K562 (cell line): ENCODE data around the gene AFF3. TPM values are rescaled to one million over a fixed set of nuclear protein-coding genes. Genes with fewer than 3 reads are reported as not detected.

ENCODE experiments used
- ATAC-seq: fragments of 200-7000 bp; cut with Tn5 transposase; 3 replicates; pipeline ENCODE4 v1.9.1; 2020; ENCODE audit warnings: moderate library complexity
- BruUV-seq: library from RNA; stranded (reverse); fragments of 400-500 nt; replicated peaks from 2 replicates; lab custom pipeline; 2021; lab: Mats Ljungman, UMichigan
- CTCF ChIA-PET: fragments of 300-600 bp; formaldehyde crosslinking; extraction: SDS; loops from one replicate; lab custom pipeline; 2021; ENCODE audit warnings: low intra/inter-chr PET ratio; lab: Yijun Ruan, JAX
- POLR2A ChIA-PET: fragments of 300-600, 350-650 bp; sonication (Branson Sonifier 250); formaldehyde crosslinking; extraction: SDS; loops from one replicate; lab custom pipeline; 2021; ENCODE audit warnings: antibody characterized with exemption, inconsistent platforms; lab: Yijun Ruan, JAX
- DNase-seq, 4 experiments: peaks; one replicate each; pipeline versions ENCODE4 v3.0.0 to v3.0.0-alpha.2; 2011 to 2018; ENCODE audit warnings: low spot score in 3 of 4, mixed read lengths in 3 of 4; ENCODE audit errors: extremely low read depth in 1 of 4
- FAIRE-seq: peaks from 2 replicates; lab custom pipeline; 2011; peaks lifted over from hg19 to GRCh38; lab: Jason Lieb, UNC
- H2AFZ ChIP-seq: 2 replicates; pipeline ENCODE4 v1.6.0; 2011; ENCODE audit warnings: low read depth, low read length, control low read depth, inconsistent platforms
- H3K27ac ChIP-seq: fragments of 200-600 bp; 3 replicates; pipeline ENCODE4 v1.8.0; 2011; ENCODE audit warnings: low read depth, mild to moderate bottlenecking, control low read depth, inconsistent platforms, low read length, moderate library complexity, mixed read lengths; ENCODE audit errors: extremely low read depth
- H3K27me3 ChIP-seq, 2 experiments: fragments of 300-600 bp in 1 of 2; 2 replicates in 1 of 2; 3 replicates in 1 of 2; pipeline versions ENCODE4 v1.6.0 to v1.8.0; 2011; ENCODE audit warnings: inconsistent platforms in 2 of 2, low read length in 2 of 2, mild to moderate bottlenecking in 1 of 2, mixed read lengths in 1 of 2, moderate library complexity in 1 of 2; ENCODE audit not compliant: control insufficient read depth in 2 of 2, insufficient read depth in 2 of 2
- H3K36me3 ChIP-seq: fragments of 300-600 bp; 3 replicates; pipeline ENCODE4 v1.8.0; 2011; ENCODE audit warnings: mild to moderate bottlenecking, low read length, inconsistent platforms; ENCODE audit not compliant: control insufficient read depth, insufficient read depth
- H3K4me1 ChIP-seq, 2 experiments: fragments of 200-600 bp in 1 of 2; replicated peaks in 1 of 2; 2 replicates in 1 of 2; 3 replicates in 1 of 2; pipeline versions ENCODE4 v1.5.1 to v1.8.0; 2011; ENCODE audit warnings: inconsistent platforms in 2 of 2, low read length in 2 of 2, mild to moderate bottlenecking in 1 of 2, mixed read lengths in 1 of 2, moderate library complexity in 1 of 2; ENCODE audit not compliant: control insufficient read depth in 2 of 2, insufficient read depth in 2 of 2
- H3K4me2 ChIP-seq: 2 replicates; pipeline ENCODE4 v1.6.1; 2011; ENCODE audit warnings: low read length, control low read depth, inconsistent platforms, mixed read lengths; ENCODE audit not compliant: insufficient read depth
- H3K4me3 ChIP-seq: fragments of 200-600 bp; sonication (generic), shearing (Covaris generic); 2 replicates; pipeline ENCODE4 v1.5.1; 2016; ENCODE audit warnings: control low read depth, inconsistent platforms
- H3K79me2 ChIP-seq: fragments of 200-600 bp; 3 replicates; pipeline ENCODE4 v1.8.0; 2011; ENCODE audit warnings: low read length, inconsistent platforms; ENCODE audit not compliant: control insufficient read depth, insufficient read depth
- H3K9ac ChIP-seq, 2 experiments: 2 replicates each; pipeline versions ENCODE4 v1.6.0 to v1.6.1; 2011; ENCODE audit warnings: low read depth in 2 of 2, low read length in 2 of 2, control low read depth in 1 of 2, inconsistent platforms in 1 of 2, mild to moderate bottlenecking in 1 of 2, mixed read lengths in 1 of 2; ENCODE audit not compliant: insufficient read depth in 1 of 2
- H3K9me1 ChIP-seq: one replicate; pipeline ENCODE4 v1.6.0; 2011; ENCODE audit warnings: inconsistent platforms, mild to moderate bottlenecking, low read length, moderate library complexity; ENCODE audit not compliant: control insufficient read depth, insufficient read depth
- H3K9me3 ChIP-seq: replicated peaks from 2 replicates; pipeline ENCODE4 v1.5.1; 2011; ENCODE audit warnings: low read depth, low read length, inconsistent platforms; ENCODE audit not compliant: control insufficient read depth, insufficient read depth
- H4K20me1 ChIP-seq: replicated peaks from 2 replicates; pipeline ENCODE4 v1.6.1; 2011; ENCODE audit warnings: low read length, inconsistent platforms, mixed read lengths; ENCODE audit not compliant: control insufficient read depth, insufficient read depth
- GABPA ChIP-seq: fragments of 200-800 bp; sonication (Bioruptor generic); conservative IDR thresholded peaks from 2 replicates; pipeline ENCODE4 v1.6.1; 2016; ENCODE audit warnings: low read depth, missing genetic modification characterization, missing compliant biosample characterization
- HDGF ChIP-seq: fragments of 450-650 bp; IDR thresholded peaks from 2 replicates; pipeline ENCODE4 v1.6.1; 2016
- KLF13 ChIP-seq: fragments of 450-650 bp; IDR thresholded peaks from 2 replicates; pipeline ENCODE4 v1.6.1; 2016; ENCODE audit warnings: missing genetic modification characterization, low read depth, mild to moderate bottlenecking, missing compliant biosample characterization, moderate library complexity, borderline replicate concordance
- NFE2 ChIP-seq: IDR thresholded peaks from 2 replicates; pipeline ENCODE4 v1.6.1; 2014; ENCODE audit warnings: antibody characterized with exemption, low read depth
- SRSF3 ChIP-seq: fragments of 200-400 bp; formaldehyde crosslinking; IDR thresholded peaks from 2 replicates; pipeline ENCODE4 v1.6.1; 2016; ENCODE audit warnings: mild to moderate bottlenecking, low read length, moderate library complexity; ENCODE audit not compliant: insufficient read depth
- TFAM ChIP-seq: fragments of 250-450 bp; sonication (Bioruptor Pico); conservative IDR thresholded peaks from 2 replicates; pipeline ENCODE4 v1.5.0; 2021; ENCODE audit warnings: mild to moderate bottlenecking, moderate library complexity
- ZBTB17 ChIP-seq: fragments of 450-650 bp; formaldehyde crosslinking; IDR thresholded peaks from 2 replicates; pipeline ENCODE4 v1.4.0; 2020; ENCODE audit warnings: mild to moderate bottlenecking
- ZBTB26 ChIP-seq: fragments of 450-650 bp; formaldehyde crosslinking; IDR thresholded peaks from 2 replicates; pipeline ENCODE4 v1.4.0; 2022; ENCODE audit warnings: missing genetic modification characterization
- ZNF398 ChIP-seq: fragments of 250-450 bp; sonication (Bioruptor Pico); IDR thresholded peaks from 2 replicates; pipeline ENCODE4 v1.8.0; 2021; ENCODE audit warnings: moderate library complexity, mild to moderate bottlenecking, inconsistent platforms
- WGBS: fragments of 100-300 bp; shearing (Covaris generic); methylation state at CpG from one replicate; pipeline ENCODE4 v1.1.6; 2016; ENCODE audit warnings: low coverage, mixed read lengths; ENCODE audit not compliant: insufficient coverage; ENCODE audit errors: missing lambda C conversion rate; 5-methylcytosine and 5-hydroxymethylcytosine counted together
- in situ Hi-C: fragments of 300-500 bp; cut with MboI; formaldehyde crosslinking; loops from 4 replicates; pipeline ENCODE4 v1.15.0; 2018; ENCODE audit warnings: inconsistent platforms, mixed read lengths
- intact Hi-C: fragments of 100-400 bp; cut with micrococcal nuclease; formaldehyde crosslinking; loops from 2 replicates; pipeline ENCODE4 v1.14.2; 2022
- polyA plus RNA-seq, 8 experiments: library from polyadenylated mRNA; depleted of rRNA in 4 of 8; stranded (reverse) in 5 of 8; unstranded in 3 of 8; fragments of >200 nt; fragmentation: Nextera tagmentation in 2 of 8; fragmentation: Illumina TruSeq in 1 of 8; extraction: Ambion mirVana in 2 of 8; extraction: Trizol in 1 of 8; gene quantifications; 2 replicates each; pipeline versions ENCODE4 v1.2.1 to v1.2.3, GENCODE V29; 2011 to 2014; ENCODE audit warnings: inconsistent platforms in 1 of 8, missing spikeins in 1 of 8
- total RNA-seq, 7 experiments: library from RNA; depleted of rRNA in 6 of 7; stranded (reverse); fragments of >200 nt in 6 of 7; fragmentation: Illumina TruSeq in 2 of 7; extraction: Trizol in 2 of 7; gene quantifications; 2 replicates each; pipeline versions ENCODE4 v1.2.1 to v1.2.3, GENCODE V29; 2011 to 2021; ENCODE audit warnings: low replicate concordance in 1 of 7

The AFF3 gene
- total and polyA plus RNA-seq, 9 of the 15 experiments (the other 6 are each of a cell fraction or from before 2014, with no cell fraction given) = 0.02 to 0.11 TPM; not detected in 7

DNA sequence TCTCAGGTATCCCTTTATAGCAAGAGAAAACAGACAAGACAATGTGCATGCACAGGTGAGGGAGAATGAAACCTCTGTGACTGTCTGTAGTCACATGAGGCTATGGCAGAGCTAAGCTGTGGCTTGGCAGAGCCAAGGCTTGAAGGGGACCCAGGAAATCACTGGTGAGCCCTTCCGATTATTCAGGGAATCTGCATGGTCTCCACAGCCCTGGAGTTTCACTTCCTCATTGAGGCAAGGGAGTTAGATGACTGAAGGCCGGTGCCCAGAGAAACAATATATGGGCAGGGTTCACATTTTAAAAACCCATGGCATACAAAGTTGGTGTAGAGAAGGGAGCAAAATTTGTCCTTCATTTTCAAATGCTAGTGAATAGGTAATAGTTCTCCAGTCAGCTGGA is 508.2 kb downstream of the AFF3 start:
- Histone ChIP-seq H3K27me3 (peaks cover 0 to 5% of the 10 kb centered on the region in 2 experiments; a peak in 1 of 5 replicates), H3K27ac (no peak overlapping the region), H4K20me1 (no peaks in the 10 kb centered on the region)
- intact Hi-C loops = no loop called here
- CTCF ChIA-PET = no interaction called here
- no peak for TF ChIP-seq KLF13
- no peak for TF ChIP-seq NFE2
- TF ChIP-seq TFAM (CRISPR knock-in tag) = no peak
- no peak for TF ChIP-seq ZBTB26
- TF ChIP-seq ZNF398 (CRISPR knock-in tag) = no peak
- no peak for TF ChIP-seq ZBTB17 (CRISPR knock-in tag)
- no peak for TF ChIP-seq SRSF3
- no peak for TF ChIP-seq HDGF
- TF ChIP-seq GABPA (tag) = no peak
- TF ChIP-seq, all 486 proteins: peak for 0
- ATAC-seq (no peak), FAIRE-seq (no peak), DNase-seq (no peak)
- H3K4me1 ChIP-seq = peaks cover 6 to 7% of the 10 kb centered on the region in 2 experiments; a peak in 3 of 5 replicates
- H3K9me1 ChIP-seq = no peaks in the 10 kb centered on the region
- H3K79me2 ChIP-seq = no peaks in the 10 kb centered on the region
- H3K4me2 ChIP-seq = no peak overlapping the region
- H3K9me3 ChIP-seq = no peaks in the 10 kb centered on the region
- H3K4me3 ChIP-seq = no peak overlapping the region
- in situ Hi-C loops = no loop called here
- no peak overlapping the region for H3K9ac ChIP-seq
- 18% methylated on average over 2 of the region's 2 CpGs for WGBS
- H2AFZ ChIP-seq = no peak overlapping the region
- no peaks in the 10 kb centered on the region for H3K36me3 ChIP-seq
- POLR2A ChIA-PET = interaction anchor here (0.6 kb wide), 1 partner anchor 149 kb away, joined by 4 read pairs; no protein-coding TSS in a partner anchor
- no TSS peak for BruUV-seq
